ENCODE results near the gene SORCS2.

The SORCS2 gene

DNA sequence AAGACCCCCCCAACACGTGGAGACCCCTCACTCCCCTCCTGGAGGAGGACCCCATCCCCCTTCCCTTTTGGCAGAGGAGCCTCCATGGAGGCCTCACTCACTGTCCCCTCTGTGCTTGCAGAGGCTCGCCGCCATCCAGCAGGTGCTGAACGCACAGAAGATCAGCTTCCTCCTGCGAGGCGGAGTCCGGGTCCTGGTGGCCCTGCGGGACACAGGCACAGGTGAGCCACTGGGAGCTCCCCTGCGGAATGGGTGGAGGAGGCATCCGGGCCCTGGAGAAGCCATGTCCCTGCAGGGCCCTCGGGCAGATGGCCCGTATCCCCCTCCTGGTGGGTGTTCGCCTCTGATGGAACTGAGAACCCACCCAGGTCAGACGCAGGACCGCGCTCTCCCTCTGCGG lies 540.9 kb downstream of the SORCS2 start:
- DNase-seq (ENCODE audit: low read depth) = no peak

DNA sequence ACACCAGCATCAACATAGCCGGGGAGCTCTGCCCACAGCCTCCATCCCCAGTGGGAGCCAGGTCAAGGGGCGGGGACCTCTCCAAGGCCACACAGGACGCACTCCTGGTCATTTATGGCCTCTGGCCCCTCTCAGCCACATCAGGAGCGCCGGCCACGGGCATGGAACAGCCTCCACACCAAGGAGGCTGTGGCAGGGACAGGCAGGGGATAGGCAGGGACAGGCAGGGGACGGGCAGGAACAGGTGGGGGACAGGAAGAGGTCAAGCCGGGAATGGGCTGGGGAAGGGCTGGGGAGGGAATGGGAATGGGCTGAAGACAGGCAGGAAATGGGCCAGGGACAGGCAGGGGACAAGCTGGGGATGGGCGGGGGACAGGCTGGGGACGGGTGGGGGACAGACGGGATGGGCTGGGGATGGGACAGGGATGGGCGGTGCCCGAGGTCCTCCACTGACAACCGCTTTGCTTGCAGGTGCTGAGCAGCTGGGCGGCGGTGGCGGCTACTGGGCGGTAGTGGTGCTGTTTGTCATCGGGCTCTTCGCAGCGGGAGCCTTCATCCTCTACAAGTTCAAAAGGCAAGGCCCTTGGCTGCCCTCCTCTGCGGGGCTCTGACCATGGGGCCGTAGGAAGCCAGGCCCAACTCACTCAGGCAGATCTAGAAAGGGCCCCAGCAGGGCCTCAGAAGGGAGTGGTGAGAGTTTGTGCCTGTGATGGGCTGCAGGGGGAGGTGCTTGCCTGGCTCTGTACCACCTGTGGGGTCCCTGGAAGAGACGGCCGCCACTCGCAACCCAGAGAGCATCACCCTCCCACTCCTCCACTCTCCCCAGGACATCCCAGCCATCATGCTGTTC lies 541.7 kb downstream of the SORCS2 start:
- DNase-seq (ENCODE audit: low read depth) = no peak

DNA sequence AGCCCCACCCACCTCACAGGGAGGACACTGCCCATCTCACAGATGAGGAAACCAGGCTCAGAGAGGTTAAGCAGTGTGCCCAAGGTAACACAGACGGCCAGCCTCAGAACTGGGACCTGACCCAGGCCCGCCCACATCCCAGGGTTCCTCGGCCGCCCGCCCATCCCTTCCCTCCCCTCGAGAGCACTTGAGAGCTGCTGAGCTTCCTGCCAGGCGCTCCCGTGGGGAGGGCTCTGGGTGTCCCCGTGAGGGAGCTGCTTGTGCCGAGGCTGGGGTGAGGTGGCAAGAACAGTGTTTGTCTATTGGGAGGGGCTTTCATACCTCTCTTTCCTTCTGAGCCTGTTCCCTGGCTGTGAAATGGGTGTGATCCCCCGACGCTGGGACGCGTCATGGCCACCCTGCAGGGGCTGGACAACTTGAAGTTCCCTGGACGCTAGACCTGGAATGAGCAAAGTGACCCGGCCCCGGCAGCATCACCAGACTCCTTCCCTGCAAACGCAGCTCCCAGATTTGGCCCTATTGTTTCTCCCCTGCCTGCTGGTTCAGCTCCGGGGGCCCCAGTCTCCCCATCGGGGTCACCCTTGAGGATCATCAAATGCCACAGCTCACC lies 542.4 kb downstream of the SORCS2 start:
- no peak for DNase-seq (ENCODE audit: low read depth)

DNA sequence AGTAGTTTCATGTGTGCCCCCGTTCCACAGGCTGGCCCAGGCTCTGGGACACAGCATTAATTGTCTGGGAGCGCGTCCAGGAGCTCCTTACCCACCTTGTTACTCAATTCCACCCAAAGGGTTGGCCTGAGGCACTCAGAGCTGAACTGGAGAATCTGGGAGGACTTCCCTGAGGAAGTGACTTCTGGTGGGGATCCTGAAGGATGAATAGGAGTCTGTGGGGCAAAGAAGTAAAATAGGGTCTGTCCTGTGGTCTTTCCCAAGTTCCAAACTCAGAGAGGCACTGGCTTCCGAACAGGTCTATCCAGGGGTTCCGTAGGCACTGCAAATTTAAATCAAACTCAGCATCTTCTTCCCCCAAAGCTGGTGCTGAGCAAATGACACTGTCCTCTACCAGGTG lies 543.1 kb downstream of the SORCS2 start:
- no peak for DNase-seq (ENCODE audit: low read depth)

DNA sequence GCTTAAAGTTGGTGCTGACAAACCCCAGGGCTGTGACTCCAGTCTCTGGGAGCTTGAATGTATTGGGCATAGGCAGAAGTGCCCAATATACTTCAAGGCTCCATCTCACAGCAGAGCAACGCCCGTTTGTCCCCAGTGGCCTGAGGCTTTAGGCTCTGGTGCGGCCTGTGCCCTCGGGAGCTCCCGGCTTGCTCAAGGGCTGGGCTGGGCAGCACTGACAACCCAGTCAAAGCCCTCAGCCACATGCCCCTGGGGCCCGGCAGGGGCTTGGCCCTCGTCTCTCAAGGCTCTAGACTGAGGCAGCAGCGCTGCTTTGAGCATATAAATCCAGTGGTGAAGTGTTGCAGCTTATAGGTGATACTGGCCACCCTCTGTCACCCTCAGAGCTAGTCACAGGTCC lies 543.6 kb downstream of the SORCS2 start:
- DNase-seq (ENCODE audit: low read depth) = no peak

DNA sequence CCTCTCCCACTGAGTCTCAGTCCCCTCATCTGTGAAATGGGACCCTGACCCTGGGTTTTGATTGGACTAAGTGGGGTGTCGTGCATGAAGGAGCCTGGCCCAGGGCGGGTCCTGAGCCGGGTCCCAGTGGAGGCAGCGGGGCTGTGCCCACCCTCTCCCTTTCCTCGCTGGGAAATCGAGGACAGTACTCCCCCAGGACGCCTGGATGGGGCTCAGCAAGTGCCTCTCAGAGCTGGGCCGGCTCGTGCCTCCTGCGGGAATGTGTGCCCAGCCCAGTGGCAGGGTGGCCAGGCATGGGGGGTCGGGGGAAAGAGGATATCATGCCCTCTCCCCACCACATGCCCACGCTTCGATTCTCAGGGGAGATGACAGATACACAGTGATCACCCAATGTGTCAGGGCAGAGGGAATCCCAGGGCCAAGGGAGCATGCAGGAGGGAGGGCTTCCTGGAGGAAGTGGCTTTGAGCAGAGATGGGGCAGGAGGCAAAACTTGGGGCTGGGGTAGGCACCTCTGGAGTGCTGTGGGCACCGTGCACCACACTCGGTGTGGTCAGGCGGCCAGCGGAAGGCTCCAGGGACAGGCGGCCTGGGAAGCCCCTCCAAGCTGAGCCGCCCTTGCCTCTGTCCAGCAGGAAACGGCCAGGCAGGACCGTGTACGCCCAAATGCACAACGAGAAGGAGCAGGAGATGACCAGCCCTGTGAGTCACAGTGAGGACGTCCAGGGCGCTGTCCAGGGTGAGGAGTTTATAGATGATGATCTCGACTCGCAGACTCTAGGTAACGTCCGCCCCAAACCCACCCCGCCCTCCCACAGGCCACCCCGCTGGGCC lies 544.3 kb downstream of the SORCS2 start:
- DNase-seq (ENCODE audit: low read depth) = no peak

DNA sequence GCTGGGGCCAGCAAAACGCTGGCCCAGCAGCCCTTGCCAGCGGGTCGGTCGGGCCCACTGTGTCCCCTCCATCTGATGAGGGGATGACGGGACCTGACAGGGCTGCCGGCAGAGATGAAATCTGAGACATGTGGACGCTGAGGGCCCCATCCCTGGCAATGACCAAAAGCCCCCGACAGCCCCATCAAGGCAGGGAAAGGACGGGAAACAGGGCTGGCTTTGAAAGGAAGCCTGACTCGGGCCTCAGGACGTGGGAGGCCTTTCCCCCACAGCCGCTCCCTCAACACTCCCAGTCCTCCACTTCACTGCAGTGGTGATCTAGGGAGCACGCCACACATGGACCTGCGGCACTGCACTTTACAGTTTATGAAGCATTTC lies 544.9 kb downstream of the SORCS2 start:
- no peak for DNase-seq (ENCODE audit: low read depth)

DNA sequence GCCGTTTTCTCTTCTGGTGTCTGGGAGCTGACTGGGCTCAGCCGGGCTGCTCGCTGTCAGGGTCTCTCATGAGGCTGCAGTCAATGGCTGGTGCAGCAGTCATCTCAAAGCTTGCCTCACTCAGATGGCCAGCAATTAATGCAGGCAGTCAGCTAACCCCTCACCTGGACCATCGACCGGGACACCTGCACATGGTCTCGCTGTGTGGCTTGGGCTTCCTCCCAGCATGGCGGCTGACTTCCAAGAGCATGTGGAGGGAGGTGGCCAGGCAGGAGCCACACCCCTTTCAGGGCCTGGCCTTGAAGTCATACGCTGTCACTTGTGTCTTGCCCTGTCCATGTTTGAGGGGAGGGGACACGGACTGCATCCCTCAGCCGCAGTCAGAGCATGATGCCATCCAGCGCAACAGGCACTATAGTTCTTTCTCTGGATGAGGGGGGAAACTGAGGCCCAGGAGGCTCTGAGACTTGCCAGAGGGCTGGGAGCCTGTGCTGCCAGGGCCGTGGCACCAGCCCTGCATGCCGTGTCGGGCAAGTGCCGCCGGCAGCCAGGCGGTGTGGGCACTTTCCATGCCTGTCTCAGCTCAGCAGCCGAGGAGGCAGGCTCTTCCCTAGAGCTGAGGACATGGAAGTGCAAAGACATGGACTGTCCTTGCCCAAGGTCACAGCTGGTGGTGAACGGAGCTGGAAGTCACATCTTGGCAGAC lies 545.6 kb downstream of the SORCS2 start:
- DNase-seq (ENCODE audit: low read depth) = no peak

DNA sequence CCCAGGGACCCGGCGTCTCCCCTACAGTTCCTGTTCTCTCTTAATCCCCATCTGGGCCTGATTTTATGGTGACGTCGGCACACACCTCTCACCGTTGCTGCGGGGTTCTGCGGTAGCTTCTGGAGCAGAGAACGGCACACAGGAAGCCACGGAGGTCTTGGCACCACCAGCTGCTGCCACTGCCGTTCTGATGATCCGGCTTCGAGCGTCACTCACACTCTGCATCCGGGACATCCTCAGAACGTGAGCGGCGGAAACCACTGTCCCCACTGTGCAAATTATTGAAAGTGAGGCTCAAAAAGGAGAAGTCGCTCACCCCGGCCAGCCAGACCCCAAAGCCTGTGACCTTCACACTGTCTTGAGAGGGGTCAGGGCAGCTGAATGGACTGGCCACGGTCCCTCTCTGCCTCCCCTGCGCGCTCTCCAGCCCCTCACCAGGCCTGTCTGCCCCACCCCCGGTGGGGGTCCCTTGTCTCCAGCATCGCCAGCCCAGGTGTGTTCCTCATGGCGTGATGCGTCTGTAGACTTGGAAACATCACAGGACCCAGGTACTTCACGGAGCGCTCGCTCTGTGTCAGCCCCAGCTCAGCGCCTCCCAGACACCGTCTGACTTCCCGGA lies 546.2 kb downstream of the SORCS2 start:
- DNase-seq (ENCODE audit: low read depth) = no peak

DNA sequence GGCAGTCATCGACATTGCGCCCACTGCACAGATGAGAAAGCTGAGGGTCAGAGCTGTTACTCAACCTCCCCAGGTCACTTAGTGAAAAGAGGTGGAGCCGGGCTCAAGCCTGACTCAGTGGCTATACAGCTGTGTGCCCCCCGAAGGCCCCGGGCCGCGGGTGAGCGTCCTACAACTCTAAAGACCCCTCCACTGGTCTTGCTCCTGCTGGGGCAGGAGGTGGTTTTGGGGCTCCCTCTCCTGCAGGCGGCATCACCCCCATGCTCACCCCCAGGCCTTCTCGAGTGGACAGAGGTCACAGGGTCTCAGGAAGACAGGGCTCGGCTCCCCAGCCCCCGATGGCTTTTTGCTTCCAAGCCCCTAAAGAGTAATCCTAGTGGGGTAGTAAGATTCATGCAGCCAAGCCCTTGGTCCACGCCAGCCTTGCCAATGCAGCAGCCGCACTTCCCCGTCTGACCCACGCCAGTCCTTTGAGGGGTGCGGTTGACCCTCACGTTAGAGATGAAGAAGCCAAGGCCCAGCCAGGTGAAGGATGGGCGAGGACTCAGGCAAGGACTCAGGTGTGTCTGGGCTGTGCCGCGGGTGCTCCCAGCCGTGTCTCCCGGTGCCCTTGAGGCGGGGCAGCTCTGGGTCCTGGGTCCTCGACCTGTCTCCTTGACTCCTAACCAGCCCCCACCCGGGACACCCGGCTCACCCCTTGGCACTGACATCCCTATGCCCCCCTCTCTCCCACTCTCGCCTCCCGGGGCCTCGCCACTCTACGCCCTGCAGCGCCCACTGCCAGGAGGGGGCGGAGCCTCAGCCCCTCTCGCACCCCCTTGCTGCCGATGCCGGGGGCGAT lies 547.0 kb downstream of the SORCS2 start:
- no peak for DNase-seq (ENCODE audit: low read depth)

DNA sequence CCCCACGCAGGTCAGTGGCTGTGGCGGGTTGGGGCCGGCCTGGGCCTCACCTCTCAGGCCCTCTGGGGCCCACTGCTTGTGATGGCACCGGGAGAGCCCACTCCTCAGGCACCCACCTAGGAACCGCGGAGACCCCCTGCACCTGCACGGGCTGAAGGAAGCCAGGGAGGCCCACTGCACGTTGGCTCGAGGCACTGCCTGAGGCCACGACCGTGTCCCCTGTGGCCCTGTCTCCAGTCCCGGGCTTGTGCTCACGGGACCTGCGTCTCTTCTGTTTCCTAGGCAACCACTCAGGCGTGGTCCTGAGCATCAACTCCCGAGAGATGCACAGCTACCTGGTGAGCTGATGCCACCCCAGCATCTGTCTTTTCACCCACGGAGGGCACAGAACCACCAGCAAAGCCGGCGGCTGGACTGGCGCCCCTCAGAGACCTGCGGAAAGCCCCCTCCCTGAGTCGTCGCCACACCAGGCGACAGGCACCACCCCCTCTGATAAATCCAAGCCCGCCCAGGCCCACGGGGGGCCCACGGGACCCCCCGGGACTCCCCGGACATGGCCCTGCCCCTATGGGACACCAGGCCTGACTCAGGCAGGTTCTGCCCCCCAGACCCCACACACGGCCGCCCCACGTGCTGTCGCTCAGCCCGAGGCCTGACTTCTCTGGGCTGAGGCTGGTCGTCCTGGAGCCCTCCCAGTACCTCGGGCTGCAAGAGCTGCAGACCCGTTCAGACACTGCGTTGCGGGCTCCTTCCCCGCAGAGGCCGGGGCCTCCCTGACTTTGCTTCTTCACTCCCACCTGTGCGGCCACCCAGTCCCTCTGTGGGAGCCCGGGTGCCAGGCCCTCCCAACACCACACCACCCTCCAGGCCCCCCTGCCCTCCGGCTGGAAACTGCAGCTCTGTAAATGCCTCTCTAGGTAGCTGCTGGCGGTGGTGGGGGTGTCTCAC lies 547.9 kb downstream of the SORCS2 start:
- no peak for DNase-seq (ENCODE audit: low read depth)

DNA sequence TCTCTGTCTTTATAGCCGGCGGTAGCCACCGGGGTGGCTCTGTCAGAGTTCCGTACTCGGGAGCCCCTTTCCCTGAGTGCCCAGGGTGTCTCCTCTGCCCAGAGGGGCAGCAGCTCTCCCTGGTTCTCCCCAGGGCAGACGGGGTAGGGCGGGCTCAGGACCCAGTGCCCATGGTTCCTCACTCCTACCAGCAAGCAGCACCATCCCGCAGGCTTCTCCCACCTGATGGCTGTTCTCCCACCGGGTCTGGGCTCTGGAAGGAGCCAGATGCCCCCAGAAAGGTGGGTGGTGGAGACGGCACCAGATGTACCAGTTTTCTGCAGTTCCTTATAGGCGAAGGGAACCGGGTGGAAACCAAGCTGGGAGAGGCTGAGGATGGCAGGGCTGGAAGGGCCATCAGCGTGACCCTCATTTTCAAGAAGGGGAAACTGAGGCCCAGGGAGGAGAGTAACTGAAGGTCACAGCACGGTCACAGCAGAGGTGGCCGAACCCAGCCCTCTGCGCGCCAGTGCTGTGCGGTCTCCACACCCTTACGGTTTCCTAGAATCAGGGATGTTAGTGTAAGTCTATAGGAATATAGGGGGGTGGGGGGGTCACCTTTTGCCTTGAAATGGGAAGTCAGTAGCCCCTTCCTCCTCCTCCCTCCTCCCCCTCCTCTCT lies 548.7 kb downstream of the SORCS2 start:
- no peak for DNase-seq (ENCODE audit: low read depth)

DNA sequence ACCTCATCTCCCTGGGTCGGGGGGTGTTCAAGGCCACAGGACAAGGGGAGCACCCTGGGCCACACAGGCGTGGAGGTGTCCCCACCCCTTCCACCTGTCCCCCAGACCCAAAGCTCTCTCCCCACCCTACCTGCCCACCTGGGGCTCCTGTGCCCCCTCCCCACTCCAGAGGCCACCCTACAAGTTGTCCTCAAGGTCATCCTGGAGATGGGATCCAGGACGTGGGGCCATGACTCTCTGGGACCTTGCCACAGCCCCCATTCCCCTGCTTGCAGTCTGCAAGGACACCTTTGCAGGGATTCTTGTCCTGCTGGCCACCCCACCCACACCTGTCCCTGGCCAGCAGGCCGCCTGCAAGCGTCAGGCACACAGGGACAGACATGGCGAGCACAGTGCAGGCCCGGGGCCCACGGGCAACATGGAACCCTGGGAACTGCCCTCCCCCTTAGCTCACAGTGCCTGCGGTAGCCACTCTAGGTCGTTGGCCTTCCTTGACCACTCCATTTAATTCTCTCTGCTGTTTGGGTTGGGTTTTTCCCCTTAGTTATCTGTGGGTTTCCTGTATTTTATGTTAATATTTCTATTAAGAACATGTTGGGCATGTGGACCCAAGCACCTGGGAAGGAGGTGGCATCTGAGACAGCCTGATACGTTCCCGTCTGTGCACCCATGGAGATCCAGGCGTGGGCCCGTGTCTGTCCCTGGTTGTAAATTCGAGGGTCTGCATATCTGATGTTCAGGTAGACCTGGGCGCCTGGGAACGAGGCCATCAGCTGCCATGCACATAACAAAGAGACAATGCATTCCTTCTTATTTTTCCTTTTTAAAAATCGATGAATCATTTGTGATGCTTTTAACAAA lies 549.8 kb downstream of the SORCS2 start:
- no peak for DNase-seq (ENCODE audit: low read depth)

DNA sequence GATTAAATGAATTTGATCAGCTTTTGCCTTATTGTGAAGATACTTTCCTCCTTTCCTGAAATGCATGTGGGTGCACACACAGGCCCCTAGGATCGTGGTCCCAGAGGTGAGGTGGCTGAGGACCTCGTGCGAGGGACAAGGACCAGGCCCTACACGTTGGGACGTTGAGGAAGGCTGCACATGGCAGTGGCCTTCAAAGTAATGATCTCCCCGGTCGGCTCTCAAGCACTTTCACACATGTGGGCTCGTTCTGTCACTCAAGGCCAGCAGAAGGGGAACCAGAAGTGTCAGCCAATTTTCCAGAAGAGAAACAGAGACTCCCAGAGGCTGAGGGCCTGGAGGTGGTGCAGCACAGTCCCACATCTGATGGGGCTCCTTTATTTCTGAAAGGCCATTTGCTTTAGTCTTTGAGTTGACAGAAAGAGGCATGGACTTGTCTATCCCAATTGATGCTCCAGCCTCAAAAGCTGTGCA lies 550.5 kb downstream of the SORCS2 start:
- DNase-seq (ENCODE audit: low read depth) = no peak

DNA sequence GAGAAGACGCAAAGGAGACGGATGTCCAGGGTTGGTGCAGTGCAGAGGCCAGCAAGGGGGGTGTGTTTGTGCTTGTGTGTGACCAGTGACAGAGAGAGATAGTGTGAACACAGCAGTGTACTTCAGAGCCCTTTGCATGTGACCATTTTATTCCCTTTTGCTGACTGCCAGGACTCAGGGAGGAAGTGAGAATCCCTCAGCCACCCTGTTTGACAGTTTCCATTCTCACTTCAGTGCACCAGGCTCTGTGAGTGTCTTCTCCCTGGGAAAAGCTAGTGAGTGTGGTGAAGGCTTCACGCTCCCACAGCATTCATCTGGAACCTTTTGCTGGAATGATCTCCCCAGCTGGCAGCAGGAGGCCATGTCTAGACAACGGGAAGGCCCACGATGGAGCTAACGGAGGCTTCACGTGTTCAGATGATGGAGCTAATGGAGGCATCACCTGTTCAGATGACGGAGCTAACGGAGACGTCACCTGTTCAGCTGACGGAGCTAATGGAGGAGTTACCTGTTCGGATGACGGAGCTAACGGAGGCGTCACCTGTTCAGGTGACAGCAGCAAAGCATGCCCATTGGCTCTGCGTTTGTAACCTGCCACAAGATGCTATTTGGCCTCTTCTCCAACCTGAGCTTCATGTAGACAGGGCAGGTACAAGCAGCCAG lies 551.9 kb downstream of the SORCS2 start:
- DNase-seq (ENCODE audit: low read depth) = no peak

DNA sequence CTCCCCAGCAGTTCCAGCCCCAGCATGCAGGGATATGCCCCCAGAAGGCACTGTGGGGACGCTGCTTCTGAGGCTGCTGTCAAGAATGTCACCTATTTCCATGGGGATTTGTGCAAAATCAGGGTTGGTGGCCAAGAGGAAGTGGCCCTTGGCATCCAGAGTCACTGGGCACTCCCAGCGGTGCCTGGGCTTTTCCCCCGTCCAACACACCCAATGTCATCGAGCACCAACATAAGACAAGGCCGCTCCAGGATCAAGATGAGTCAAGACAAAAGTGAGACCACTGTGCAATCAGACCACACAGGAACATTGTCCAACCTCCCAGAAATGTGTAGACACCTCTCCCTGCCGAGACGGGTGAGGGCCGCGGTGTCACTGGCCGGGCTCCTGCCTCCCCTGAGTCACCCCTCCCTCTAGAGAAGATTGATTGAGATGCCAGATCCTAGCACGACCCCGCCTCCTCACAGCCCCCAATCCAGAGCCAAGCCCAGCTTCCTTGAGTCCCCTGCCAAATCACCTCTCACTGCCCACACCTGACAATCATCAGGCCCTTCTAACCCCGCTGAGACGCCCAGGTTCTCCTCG lies 553.1 kb downstream of the SORCS2 start:
- DNase-seq (ENCODE audit: low read depth) = no peak
